Activated effector memory CD4-positive, alpha-beta T cell treated with anti-CD3 and anti-CD28 coated beads, Interleukin-2, amount 50 U/mL, for 16 hours (primary cell): ENCODE results near the gene NALCN.

ENCODE experiments used
- DNase-seq: peaks from one replicate; pipeline ENCODE4 v3.0.0-alpha.2; 2020

Gene NALCN

GRCh38 chr13:101412076-101412475 is 4.2 kb downstream of the NALCN start:
- DNase-seq, result no peak

- no peak for DNase-seq
Measured at GRCh38 chr13:101408992-101409656, 7.2 kb downstream of the NALCN start.

GRCh38 chr13:101408154-101408553 is 8.2 kb downstream of the NALCN start:
- DNase-seq, result no peak

DNA sequence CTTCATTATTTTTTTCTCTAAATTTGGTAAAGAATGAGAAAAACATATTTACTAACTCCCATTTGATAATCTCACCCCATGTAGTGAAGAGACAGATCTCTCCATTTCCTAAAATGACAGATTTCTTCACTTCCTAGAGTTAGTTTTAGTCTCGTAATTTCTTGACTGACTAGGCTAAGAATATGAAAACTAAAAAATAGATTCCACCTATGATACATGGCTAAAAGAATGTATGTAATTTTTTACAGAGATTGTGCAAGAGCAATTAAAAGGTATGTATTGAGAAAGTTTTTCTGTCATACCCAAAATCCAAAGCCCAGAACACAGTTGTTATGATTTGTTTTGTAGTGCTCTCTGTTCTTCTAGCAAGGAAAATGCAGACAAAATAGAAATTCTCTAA is 9.5 kb downstream of the NALCN start:
- no peak for DNase-seq

DNA sequence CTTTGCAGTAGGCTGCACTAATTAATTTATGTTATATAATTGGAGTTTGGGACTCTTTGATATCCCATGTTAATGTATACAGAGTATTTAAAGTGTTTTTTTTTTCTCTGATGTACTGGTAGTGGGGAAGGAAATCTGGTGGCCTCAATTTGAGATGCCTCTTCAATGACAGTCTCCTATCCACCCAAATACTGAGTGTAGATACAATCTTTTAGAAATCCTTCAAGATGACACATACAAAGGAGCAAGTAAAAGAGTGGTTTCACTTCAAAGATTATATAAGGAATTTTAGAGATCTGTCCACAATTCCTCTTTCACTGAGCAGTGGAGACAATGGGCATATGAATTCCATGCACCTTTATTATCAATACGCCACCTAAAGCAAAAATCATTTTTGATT is 15.1 kb downstream of the NALCN start:
- no peak for DNase-seq

- no peak for DNase-seq
Measured at GRCh38 chr13:101399365-101399764, 16.9 kb downstream of the NALCN start.

GRCh38 chr13:101398920-101399319 is 17.4 kb downstream of the NALCN start:
- DNase-seq, result no peak

- no peak for DNase-seq
Measured at GRCh38 chr13:101398191-101398590, 18.1 kb downstream of the NALCN start.

- no peak for DNase-seq
Measured at GRCh38 chr13:101397742-101398141, 18.6 kb downstream of the NALCN start.

- no peak for DNase-seq
Measured at GRCh38 chr13:101394605-101395004, 21.7 kb downstream of the NALCN start.

- no peak for DNase-seq
Measured at GRCh38 chr13:101393140-101393539, 23.2 kb downstream of the NALCN start.

DNA sequence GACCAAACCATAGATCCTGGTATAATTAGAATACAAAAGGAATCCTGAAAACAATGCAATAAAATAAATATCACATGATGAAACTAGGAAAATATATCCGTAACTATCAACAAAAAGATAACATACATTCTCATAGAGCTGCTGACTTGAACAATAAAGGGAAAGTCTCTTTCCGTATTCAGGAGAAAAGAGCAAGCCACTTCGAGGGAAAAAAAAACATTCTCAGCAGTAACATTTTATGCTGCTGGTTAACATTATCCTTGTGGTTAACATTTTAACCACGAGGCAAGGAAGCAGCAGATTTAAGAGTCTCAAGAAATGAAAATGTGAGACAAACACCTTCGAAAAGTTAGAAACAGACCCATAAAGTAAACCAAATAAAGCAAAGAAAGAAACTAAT is 25.8 kb downstream of the NALCN start:
- no peak for DNase-seq

DNA sequence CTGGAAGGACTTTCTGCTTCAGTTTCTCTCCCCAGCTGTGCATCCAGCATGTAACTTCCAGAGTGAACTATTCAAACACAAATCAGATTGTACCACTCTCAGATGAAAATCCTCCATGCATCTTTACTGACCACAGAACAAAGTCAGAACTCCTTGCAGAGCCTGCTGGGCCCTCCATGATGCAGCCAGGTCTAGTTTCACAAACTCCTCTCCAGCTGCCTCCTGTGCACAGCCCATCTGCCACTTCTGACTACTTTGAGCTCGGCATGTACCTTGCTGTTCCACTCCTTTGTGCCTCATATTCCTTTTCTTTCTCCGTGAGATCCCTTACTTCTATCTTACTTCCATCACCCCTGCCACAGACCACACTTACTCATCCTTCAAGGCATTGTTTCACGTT is 31.4 kb downstream of the NALCN start:
- no peak for DNase-seq

- DNase-seq, result no peak
Measured at GRCh38 chr13:101383595-101383994, 32.7 kb downstream of the NALCN start.

GRCh38 chr13:101382701-101383100 is 33.6 kb downstream of the NALCN start:
- no peak for DNase-seq

DNA sequence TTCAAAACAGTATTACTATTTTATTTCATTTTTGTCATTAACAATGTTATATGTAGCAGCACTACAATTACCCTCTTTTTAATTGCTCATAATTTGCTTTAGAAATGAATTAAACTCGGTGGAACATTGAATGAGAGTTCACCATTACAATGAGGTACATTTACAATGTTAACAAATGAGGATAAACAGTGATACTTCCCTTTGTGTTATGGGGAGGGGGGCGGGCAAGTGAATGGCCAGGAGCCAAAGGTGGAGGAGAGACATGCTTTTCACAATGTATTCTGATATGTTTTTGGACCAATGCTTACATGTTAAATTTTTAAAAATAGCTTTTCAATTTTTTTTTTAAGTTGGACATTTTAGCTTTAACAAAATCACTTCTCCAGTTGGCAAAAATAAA is 34.2 kb downstream of the NALCN start:
- no peak for DNase-seq

GRCh38 chr13:101360525-101360924 is 55.8 kb downstream of the NALCN start:
- DNase-seq, result no peak

- no peak for DNase-seq
Measured at GRCh38 chr13:101354895-101355294, 61.4 kb downstream of the NALCN start.

- no peak for DNase-seq
Measured at GRCh38 chr13:101346942-101347728, 69.2 kb downstream of the NALCN start.

GRCh38 chr13:101346161-101346560 is 70.1 kb downstream of the NALCN start:
- no peak for DNase-seq

GRCh38 chr13:101343128-101343787 is 73.0 kb downstream of the NALCN start:
- no peak for DNase-seq

DNA sequence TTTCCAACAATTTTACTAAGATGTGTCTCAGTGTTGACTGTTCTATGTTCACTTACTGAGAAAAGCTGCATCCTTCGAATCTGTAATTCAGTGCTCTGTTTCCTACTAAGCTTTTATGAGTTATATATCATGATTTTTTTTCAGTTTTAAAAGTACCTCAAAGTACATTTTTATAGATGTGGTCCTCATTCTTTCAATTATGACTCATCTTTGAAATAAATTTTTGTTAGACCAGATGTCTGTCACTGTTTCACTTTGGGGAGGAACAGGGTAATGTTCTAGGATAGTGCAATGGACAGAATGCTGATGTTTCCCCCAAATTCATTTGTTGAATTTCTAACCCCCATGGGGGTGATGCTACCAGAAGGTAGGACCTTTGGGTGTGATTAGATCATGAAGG is 74.8 kb downstream of the NALCN start:
- no peak for DNase-seq

DNA sequence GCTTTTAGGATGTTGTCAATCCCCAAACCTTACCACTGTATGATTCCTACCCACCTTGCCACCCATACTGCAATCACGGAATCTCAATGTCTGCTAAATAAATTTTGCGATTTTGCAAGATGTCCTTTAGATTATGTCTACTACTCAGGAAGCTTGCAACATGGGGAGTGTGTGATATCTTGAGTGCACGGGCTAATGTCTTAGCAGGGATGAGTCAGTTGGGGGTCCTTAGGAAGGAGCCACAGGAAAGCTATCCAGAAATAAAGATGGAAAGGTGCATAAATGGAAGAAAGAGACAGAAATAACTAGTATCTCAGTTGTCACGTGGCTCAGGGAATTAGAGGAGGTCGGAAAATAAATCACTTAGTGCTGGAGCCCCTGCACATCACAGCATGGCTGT is 77.1 kb downstream of the NALCN start:
- no peak for DNase-seq

- DNase-seq, result no peak
Measured at GRCh38 chr13:101332583-101332982, 83.7 kb downstream of the NALCN start.
